Cardiac septum (tissue), 1 donor: Measurements from ENCODE around the gene TMEM82. TPM values are rescaled to one million over a fixed set of nuclear protein-coding genes. Genes with fewer than 3 reads are reported as not detected.

ENCODE experiments used
- DNase-seq: peaks from one replicate; pipeline ENCODE4 v3.0.0-alpha.2; 2020; ENCODE audit warnings: low spot score
- intact Hi-C: fragments of 100-400 bp; cut with DNase I; formaldehyde crosslinking; loops from one replicate; pipeline ENCODE4 v1.14.0; 2022
- total RNA-seq: library from RNA; stranded (reverse); fragmentation: NEBNext Ultra II Directional; extraction: Animal tissue kit (Norgen Biotek cat#: 25700); gene quantifications from one replicate; pipeline ENCODE4 v1.2.1, GENCODE V29; 2021
- donor health status: DM: no; HTN: no; CAD: no.

Gene TMEM82
- total RNA-seq, 1 donor from 2014 or later, result not detected

- DNase-seq, result no peak
- intact Hi-C loops, result no loop called here
These were observed 7.3 kb downstream of the TMEM82 start for GRCh38 chr1:15749399-15750291.

- DNase-seq, result no peak
- intact Hi-C loops, result no loop called here
These were observed 8.6 kb downstream of the TMEM82 start for GRCh38 chr1:15750924-15751323.

GRCh38 chr1:15751717-15752116, 9.4 kb downstream of the TMEM82 start:
- intact Hi-C loops, result no loop called here
- no peak for DNase-seq

- intact Hi-C loops, result no loop called here
- no peak for DNase-seq
These were observed 11.5 kb downstream of the TMEM82 start for GRCh38 chr1:15753776-15754175.

- intact Hi-C loops, result no loop called here
These were observed 12.8 kb downstream of the TMEM82 start for GRCh38 chr1:15755021-15755645.

GRCh38 chr1:15755646-15756040, 13.3 kb downstream of the TMEM82 start:
- intact Hi-C loops, result no loop called here
- DNase-seq, result no peak

More at GRCh38 chr1:15755021-15755645, 12.8 kb downstream of the TMEM82 start:
- DNase-seq, result no peak

GRCh38 chr1:15756143-15757015, 14.1 kb downstream of the TMEM82 start:
- intact Hi-C loops, result no loop called here
- DNase-seq, result no peak

- DNase-seq, result no peak
- intact Hi-C loops, result no loop called here
These were observed 14.8 kb downstream of the TMEM82 start for GRCh38 chr1:15757016-15757543.

- intact Hi-C loops, result no loop called here
- DNase-seq, result no peak
These were observed 15.5 kb downstream of the TMEM82 start for GRCh38 chr1:15757575-15758342.

- DNase-seq, result no peak
- intact Hi-C loops, result no loop called here
These were observed 16.1 kb downstream of the TMEM82 start, which contains the start of gene FBLIM1 for GRCh38 chr1:15758343-15758931. Gene FBLIM1 (plus strand): TSS chr1:15758795. CDS start chr1:15764984, 6,189 bp downstream.

GRCh38 chr1:15758953-15759661, 16.8 kb downstream of the TMEM82 start:
- DNase-seq, result no peak
- intact Hi-C loops, result no loop called here

- DNase-seq, result no peak
- intact Hi-C loops, result no loop called here
These were observed 18.4 kb downstream of the TMEM82 start for GRCh38 chr1:15760520-15761211.

GRCh38 chr1:15761366-15762128, 19.2 kb downstream of the TMEM82 start:
- intact Hi-C loops, result no loop called here
- DNase-seq, result no peak

GRCh38 chr1:15762546-15762945, 20.2 kb downstream of the TMEM82 start:
- DNase-seq, result no peak
- intact Hi-C loops, result no loop called here

GRCh38 chr1:15764269-15764764, 22.0 kb downstream of the TMEM82 start:
- DNase-seq, result no peak
- intact Hi-C loops, result no loop called here

- intact Hi-C loops, result no loop called here
These were observed 22.6 kb downstream of the TMEM82 start for GRCh38 chr1:15764890-15765289.

More at GRCh38 chr1:15764890-15765289, 22.6 kb downstream of the TMEM82 start:
- DNase-seq, result no peak
